ENCODE data around the gene LBR. TPM values are rescaled to one million over a fixed set of nuclear protein-coding genes. Genes with fewer than 3 reads are reported as not detected.

LBR gene
- polyA plus RNA-seq, 1 donor (not counting 4 experiments of a cell fraction or from before 2014, with no cell fraction given), result 30.5 TPM

GRCh38 chr1:225447650-225448089 is 19.8 kb upstream of the LBR start:
- no peak overlapping the region for H3K4me2 ChIP-seq (ENCODE audit: control insufficient read depth, extremely low read depth, insufficient read depth, low read depth, low read length)
- H3K4me3 ChIP-seq (ENCODE audit: control insufficient read depth in 2 of 3, extremely low read depth in 1 of 3, insufficient read depth in 2 of 3, low read depth in 1 of 3, low read length in 3 of 3), result no peak overlapping the region
- H3K27me3 ChIP-seq (ENCODE audit: control insufficient read depth, extremely low read depth, insufficient read depth, low read length), result no peaks in the 10 kb centered on the region
- TF ChIP-seq EZH2 (IDR thresholded peaks at IDR 0.05; ENCODE audit: low read length), result no peak
- TF ChIP-seq CTCF (optimal IDR thresholded peaks at IDR 0.05 in 1 of 3, IDR thresholded peaks at IDR 0.05 in 1 of 3, conservative IDR thresholded peaks at IDR 0.05 in 1 of 3; ENCODE audit: extremely low read depth in 1 of 3, insufficient read depth in 2 of 3, low read length in 3 of 3), result no peak
- H3K27ac ChIP-seq (ENCODE audit: control insufficient read depth, insufficient read depth, low read length), result no peak overlapping the region
- FAIRE-seq, result no peak
- no peak overlapping the region for H3K9ac ChIP-seq (ENCODE audit: control insufficient read depth, extremely low read depth, insufficient read depth, low read length)
- no peaks in the 10 kb centered on the region for H4K20me1 ChIP-seq (ENCODE audit: control insufficient read depth, extremely low read depth, insufficient read depth, low read length)
- H2AFZ ChIP-seq (ENCODE audit: control insufficient read depth, low read length), result no peak overlapping the region
- H3K4me1 ChIP-seq (ENCODE audit: control insufficient read depth, extremely low read depth, insufficient read depth, low read length), result peaks cover 37% of the 10 kb centered on the region
- DNase-seq (ENCODE audit: low read depth, low spot score), result no peak
- no peaks in the 10 kb centered on the region for H3K36me3 ChIP-seq (ENCODE audit: control insufficient read depth in 2 of 2, extremely low read depth in 1 of 2, insufficient read depth in 2 of 2, low read length in 2 of 2)
- dilution Hi-C loops (cut with MboI; ENCODE audit: extremely low pct_ligation_motif_present, low sequenced_read_pairs), result no loop called here
- H3K79me2 ChIP-seq (ENCODE audit: control insufficient read depth, insufficient read depth, low read length), result no peaks in the 10 kb centered on the region
- H3K9me3 ChIP-seq (ENCODE audit: control insufficient read depth, low read depth, low read length), result no peaks in the 10 kb centered on the region
- no peaks in the 10 kb centered on the region for H3K9me1 ChIP-seq (ENCODE audit: control insufficient read depth, extremely low read depth, insufficient read depth, low read length)

GRCh38 chr1:225446981-225447615 is 19.3 kb upstream of the LBR start:
- dilution Hi-C loops (cut with MboI; ENCODE audit: extremely low pct_ligation_motif_present, low sequenced_read_pairs), result no loop called here
- H3K4me2 ChIP-seq (ENCODE audit: control insufficient read depth, extremely low read depth, insufficient read depth, low read depth, low read length), result no peak overlapping the region

More at GRCh38 chr1:225446981-225447615, 19.3 kb upstream of the LBR start:
- Histone ChIP-seq H3K4me3 (ENCODE audit: control insufficient read depth in 2 of 3, extremely low read depth in 1 of 3, insufficient read depth in 2 of 3, low read depth in 1 of 3, low read length in 3 of 3) (no peak overlapping the region), H4K20me1 (ENCODE audit: control insufficient read depth, extremely low read depth, insufficient read depth, low read length) (no peaks in the 10 kb centered on the region), H3K36me3 (ENCODE audit: control insufficient read depth in 2 of 2, extremely low read depth in 1 of 2, insufficient read depth in 2 of 2, low read length in 2 of 2) (no peaks in the 10 kb centered on the region), H3K27me3 (ENCODE audit: control insufficient read depth, extremely low read depth, insufficient read depth, low read length) (no peaks in the 10 kb centered on the region), H3K9me1 (ENCODE audit: control insufficient read depth, extremely low read depth, insufficient read depth, low read length) (no peaks in the 10 kb centered on the region), H3K79me2 (ENCODE audit: control insufficient read depth, insufficient read depth, low read length) (no peaks in the 10 kb centered on the region), H3K9ac (ENCODE audit: control insufficient read depth, extremely low read depth, insufficient read depth, low read length) (no peak overlapping the region), H3K9me3 (ENCODE audit: control insufficient read depth, low read depth, low read length) (no peaks in the 10 kb centered on the region), H3K27ac (ENCODE audit: control insufficient read depth, insufficient read depth, low read length) (no peak overlapping the region), H3K4me1 (ENCODE audit: control insufficient read depth, extremely low read depth, insufficient read depth, low read length) (peaks cover 37% of the 10 kb centered on the region), H2AFZ (ENCODE audit: control insufficient read depth, low read length) (no peak overlapping the region)
- DNase-seq (ENCODE audit: low read depth, low spot score) (no peak), FAIRE-seq (no peak)
- no peak for TF ChIP-seq CTCF (optimal IDR thresholded peaks at IDR 0.05 in 1 of 3, IDR thresholded peaks at IDR 0.05 in 1 of 3, conservative IDR thresholded peaks at IDR 0.05 in 1 of 3; ENCODE audit: extremely low read depth in 1 of 3, insufficient read depth in 2 of 3, low read length in 3 of 3)
- no peak for TF ChIP-seq EZH2 (IDR thresholded peaks at IDR 0.05; ENCODE audit: low read length)
